ELF-1 (cell line): ENCODE measurements around the gene NMNAT2.
"Not testable (repeated sequence)": the region's sequence is repeated elsewhere in the genome, so short reads cannot be mapped to it uniquely, and the experiment has no call there.

Source experiments
- DNase-seq: peaks from one replicate; pipeline ENCODE4 v3.0.0-alpha.2; 2016; ENCODE audit warnings: low read depth, low spot score

Gene NMNAT2

GRCh38 chr1:183288583-183288982, 129.6 kb downstream of the NMNAT2 start:
- DNase-seq: no peak

GRCh38 chr1:183287191-183287675, 130.9 kb downstream of the NMNAT2 start:
- peak; percentile 62 for DNase-seq

GRCh38 chr1:183285746-183286145, 132.4 kb downstream of the NMNAT2 start:
- DNase-seq: no peak

- no peak for DNase-seq
These were observed 132.9 kb downstream of the NMNAT2 start for GRCh38 chr1:183285256-183285655.

GRCh38 chr1:183284086-183284485, 134.1 kb downstream of the NMNAT2 start:
- no peak for DNase-seq

GRCh38 chr1:183283286-183283685, 134.9 kb downstream of the NMNAT2 start:
- no peak for DNase-seq

GRCh38 chr1:183282101-183282855, 135.9 kb downstream of the NMNAT2 start:
- no peak for DNase-seq

- peak; percentile 98 for DNase-seq
These were observed 136.6 kb downstream of the NMNAT2 start for GRCh38 chr1:183281553-183282091.

GRCh38 chr1:183281039-183281438, 137.1 kb downstream of the NMNAT2 start:
- DNase-seq: no peak

GRCh38 chr1:183279835-183280234, 138.3 kb downstream of the NMNAT2 start:
- DNase-seq: peak; percentile 70

GRCh38 chr1:183278739-183279591, 139.2 kb downstream of the NMNAT2 start:
- peak; percentile 44 for DNase-seq

GRCh38 chr1:183277821-183278738, 140.1 kb downstream of the NMNAT2 start:
- peak; percentile 34 for DNase-seq

- DNase-seq: peak; percentile 93
These were observed 141.6 kb downstream of the NMNAT2 start for GRCh38 chr1:183276386-183277080.

GRCh38 chr1:183275322-183275721, 142.9 kb downstream of the NMNAT2 start:
- DNase-seq: no peak

GRCh38 chr1:183274836-183275235, 143.3 kb downstream of the NMNAT2 start:
- DNase-seq: no peak

- DNase-seq: not testable (repeated sequence)
These were observed 144.2 kb downstream of the NMNAT2 start for GRCh38 chr1:183273984-183274383.

GRCh38 chr1:183273300-183273699, 144.9 kb downstream of the NMNAT2 start:
- DNase-seq: no peak

- peak; percentile 68 for DNase-seq
These were observed 145.8 kb downstream of the NMNAT2 start for GRCh38 chr1:183272390-183272848.

- DNase-seq: peak; percentile 71
These were observed 147.5 kb downstream of the NMNAT2 start for GRCh38 chr1:183270541-183271141.
